IPS-18c (cell line): ENCODE measurements around the gene RNF144B.
A peak's percentile ranks its signal among the peaks of the same experiment; 100 is the strongest.
"Not testable (repeated sequence)": the region's sequence is repeated elsewhere in the genome, so short reads cannot be mapped to it uniquely, and the experiment has no call there.

ENCODE experiments used
- H3K4me3 ChIP-seq: 2 replicates; pipeline ENCODE4 v1.7.0; 2013; ENCODE audit warnings: low read depth, mild to moderate bottlenecking, low read length, moderate library complexity; ENCODE audit not compliant: insufficient read depth
- H3K9me3 ChIP-seq: one replicate; pipeline ENCODE4 v1.6.1; 2013; ENCODE audit warnings: mild to moderate bottlenecking, low read length, moderate library complexity; ENCODE audit not compliant: control insufficient read depth, insufficient read depth

RNF144B gene

GRCh38 chr6:18387061-18387721 lies at the start of gene RNF144B:
RNF144B (plus strand) TSS chr6:18387350; CDS start chr6:18399535, 12,185 bp downstream.
- peak within 1 kb of the TSS; percentile 69 for H3K4me3 ChIP-seq
- H3K9me3 ChIP-seq = no peaks in the 10 kb centered on the region

- H3K4me3 ChIP-seq = no peak overlapping the region
Observed at GRCh38 chr6:18339599-18339998, 47.6 kb upstream of the RNF144B start.

GRCh38 chr6:18340781-18341551 lies 46.2 kb upstream of the RNF144B start:
- Histone ChIP-seq H3K9me3 (no peaks in the 10 kb centered on the region), H3K4me3 (no peak overlapping the region)

More at GRCh38 chr6:18339599-18339998, 47.6 kb upstream of the RNF144B start:
- H3K9me3 ChIP-seq = no peaks in the 10 kb centered on the region

- H3K9me3 ChIP-seq = no peaks in the 10 kb centered on the region
Observed at GRCh38 chr6:18342223-18342622, 44.9 kb upstream of the RNF144B start.

GRCh38 chr6:18343741-18344140 lies 43.4 kb upstream of the RNF144B start:
- Histone ChIP-seq H3K4me3 (no peak overlapping the region), H3K9me3 (no peaks in the 10 kb centered on the region)

More at GRCh38 chr6:18342223-18342622, 44.9 kb upstream of the RNF144B start:
- H3K4me3 ChIP-seq = no peak overlapping the region

- Histone ChIP-seq H3K4me3 (no peak overlapping the region), H3K9me3 (no peaks in the 10 kb centered on the region)
Observed at GRCh38 chr6:18347021-18347577, 40.1 kb upstream of the RNF144B start.

- H3K9me3 ChIP-seq = no peaks in the 10 kb centered on the region
Observed at GRCh38 chr6:18347866-18348265, 39.3 kb upstream of the RNF144B start.

GRCh38 chr6:18349386-18349785 lies 37.8 kb upstream of the RNF144B start:
- Histone ChIP-seq H3K4me3 (no peak overlapping the region), H3K9me3 (no peaks in the 10 kb centered on the region)

More at GRCh38 chr6:18347866-18348265, 39.3 kb upstream of the RNF144B start:
- no peak overlapping the region for H3K4me3 ChIP-seq

GRCh38 chr6:18350271-18350670 lies 36.9 kb upstream of the RNF144B start:
- Histone ChIP-seq H3K4me3 (no peak overlapping the region), H3K9me3 (no peaks in the 10 kb centered on the region)

GRCh38 chr6:18350712-18351111 lies 36.4 kb upstream of the RNF144B start:
- Histone ChIP-seq H3K4me3 (no peak overlapping the region), H3K9me3 (no peaks in the 10 kb centered on the region)

GRCh38 chr6:18352001-18352400 lies 35.1 kb upstream of the RNF144B start:
- Histone ChIP-seq H3K4me3 (no peak overlapping the region), H3K9me3 (no peaks in the 10 kb centered on the region)

- Histone ChIP-seq H3K9me3 (no peaks in the 10 kb centered on the region), H3K4me3 (no peak overlapping the region)
Observed at GRCh38 chr6:18352842-18353241, 34.3 kb upstream of the RNF144B start.

GRCh38 chr6:18353251-18353650 lies 33.9 kb upstream of the RNF144B start:
- Histone ChIP-seq H3K4me3 (no peak overlapping the region), H3K9me3 (no peaks in the 10 kb centered on the region)

- H3K4me3 ChIP-seq = not testable (repeated sequence)
Observed at GRCh38 chr6:18357546-18357945, 29.6 kb upstream of the RNF144B start.

GRCh38 chr6:18359237-18359885 lies 27.8 kb upstream of the RNF144B start:
- H3K9me3 ChIP-seq = no peaks in the 10 kb centered on the region

More at GRCh38 chr6:18357546-18357945, 29.6 kb upstream of the RNF144B start:
- not testable (repeated sequence) for H3K9me3 ChIP-seq

GRCh38 chr6:18360188-18360587 lies 27.0 kb upstream of the RNF144B start:
- no peak overlapping the region for H3K4me3 ChIP-seq
- H3K9me3 ChIP-seq = no peaks in the 10 kb centered on the region

More at GRCh38 chr6:18359237-18359885, 27.8 kb upstream of the RNF144B start:
- H3K4me3 ChIP-seq = no peak overlapping the region

- H3K4me3 ChIP-seq = no peak overlapping the region
- no peaks in the 10 kb centered on the region for H3K9me3 ChIP-seq
Observed at GRCh38 chr6:18362058-18362561, 25.0 kb upstream of the RNF144B start.
